ENCODE measurements around the gene NSUN7.

DNA sequence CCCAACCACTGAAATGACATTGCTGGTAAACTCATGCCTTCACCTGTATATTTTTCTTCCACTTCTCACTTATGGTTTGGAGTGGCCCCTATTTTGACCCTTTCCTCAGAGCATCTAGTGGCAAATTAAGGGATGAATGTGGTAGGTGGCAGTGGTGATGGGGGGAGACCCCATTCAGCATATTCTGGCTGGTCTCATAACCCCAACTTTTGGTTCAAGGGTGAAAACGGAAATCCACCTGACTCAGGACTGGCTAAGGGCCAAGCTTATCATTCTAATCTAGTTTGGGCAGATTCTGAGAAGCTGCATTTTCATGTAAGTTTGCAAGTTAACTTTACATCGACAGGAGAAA is 47.0 kb upstream of the NSUN7 start:
- no peak for TF ChIP-seq POLR2A (IDR thresholded peaks at IDR 0.05)
- TF ChIP-seq, protein P1, sequence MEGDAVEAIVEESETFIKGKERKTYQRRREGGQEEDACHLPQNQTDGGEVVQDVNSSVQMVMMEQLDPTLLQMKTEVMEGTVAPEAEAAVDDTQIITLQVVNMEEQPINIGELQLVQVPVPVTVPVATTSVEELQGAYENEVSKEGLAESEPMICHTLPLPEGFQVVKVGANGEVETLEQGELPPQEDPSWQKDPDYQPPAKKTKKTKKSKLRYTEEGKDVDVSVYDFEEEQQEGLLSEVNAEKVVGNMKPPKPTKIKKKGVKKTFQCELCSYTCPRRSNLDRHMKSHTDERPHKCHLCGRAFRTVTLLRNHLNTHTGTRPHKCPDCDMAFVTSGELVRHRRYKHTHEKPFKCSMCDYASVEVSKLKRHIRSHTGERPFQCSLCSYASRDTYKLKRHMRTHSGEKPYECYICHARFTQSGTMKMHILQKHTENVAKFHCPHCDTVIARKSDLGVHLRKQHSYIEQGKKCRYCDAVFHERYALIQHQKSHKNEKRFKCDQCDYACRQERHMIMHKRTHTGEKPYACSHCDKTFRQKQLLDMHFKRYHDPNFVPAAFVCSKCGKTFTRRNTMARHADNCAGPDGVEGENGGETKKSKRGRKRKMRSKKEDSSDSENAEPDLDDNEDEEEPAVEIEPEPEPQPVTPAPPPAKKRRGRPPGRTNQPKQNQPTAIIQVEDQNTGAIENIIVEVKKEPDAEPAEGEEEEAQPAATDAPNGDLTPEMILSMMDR (IDR thresholded peaks at IDR 0.05) = no peak
